ENCODE results near the gene SLC43A1. TPM values are rescaled to one million over a fixed set of nuclear protein-coding genes. Genes with fewer than 3 reads are reported as not detected.
"Not testable (repeated sequence)": the region's sequence is repeated elsewhere in the genome, so short reads cannot be mapped to it uniquely, and the experiment has no call there.

SLC43A1 gene
- total RNA-seq, 2 donors from 2014 or later = 8.7 to 19.0 TPM

DNA sequence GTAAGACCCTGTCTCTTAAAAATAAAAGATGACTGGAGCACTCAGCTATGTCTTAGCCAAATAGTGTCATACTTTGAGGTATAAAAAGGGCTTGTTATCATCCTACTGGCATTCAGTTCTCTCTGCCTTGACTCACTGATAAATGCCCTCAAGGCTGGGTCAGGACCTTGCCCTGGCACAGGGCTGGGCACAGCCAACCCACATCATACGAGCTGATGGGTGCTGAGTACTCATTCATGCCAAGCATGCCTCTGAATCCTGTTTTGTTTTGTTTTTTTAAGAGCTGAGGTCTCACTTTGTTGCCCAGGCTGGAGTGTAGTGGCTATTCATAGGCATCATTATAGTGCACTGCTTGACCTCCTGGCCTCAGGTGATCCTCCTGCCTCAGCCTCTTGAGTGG lies 23.8 kb upstream of the SLC43A1 start:
- H3K27me3 ChIP-seq = no peaks in the 10 kb centered on the region
- H3K9me3 ChIP-seq = no peaks in the 10 kb centered on the region
- no peak overlapping the region for H3K4me3 ChIP-seq
- no peaks in the 10 kb centered on the region for H3K4me1 ChIP-seq
- TF ChIP-seq, protein P1, sequence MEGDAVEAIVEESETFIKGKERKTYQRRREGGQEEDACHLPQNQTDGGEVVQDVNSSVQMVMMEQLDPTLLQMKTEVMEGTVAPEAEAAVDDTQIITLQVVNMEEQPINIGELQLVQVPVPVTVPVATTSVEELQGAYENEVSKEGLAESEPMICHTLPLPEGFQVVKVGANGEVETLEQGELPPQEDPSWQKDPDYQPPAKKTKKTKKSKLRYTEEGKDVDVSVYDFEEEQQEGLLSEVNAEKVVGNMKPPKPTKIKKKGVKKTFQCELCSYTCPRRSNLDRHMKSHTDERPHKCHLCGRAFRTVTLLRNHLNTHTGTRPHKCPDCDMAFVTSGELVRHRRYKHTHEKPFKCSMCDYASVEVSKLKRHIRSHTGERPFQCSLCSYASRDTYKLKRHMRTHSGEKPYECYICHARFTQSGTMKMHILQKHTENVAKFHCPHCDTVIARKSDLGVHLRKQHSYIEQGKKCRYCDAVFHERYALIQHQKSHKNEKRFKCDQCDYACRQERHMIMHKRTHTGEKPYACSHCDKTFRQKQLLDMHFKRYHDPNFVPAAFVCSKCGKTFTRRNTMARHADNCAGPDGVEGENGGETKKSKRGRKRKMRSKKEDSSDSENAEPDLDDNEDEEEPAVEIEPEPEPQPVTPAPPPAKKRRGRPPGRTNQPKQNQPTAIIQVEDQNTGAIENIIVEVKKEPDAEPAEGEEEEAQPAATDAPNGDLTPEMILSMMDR (IDR thresholded peaks at IDR 0.05) = no peak
- no peak overlapping the region for H3K27ac ChIP-seq
- no peaks in the 10 kb centered on the region for H3K36me3 ChIP-seq
- H3K9ac ChIP-seq (ENCODE audit: low read depth in 2 of 2, low read length in 2 of 2) = no peak overlapping the region
- DNase-seq = no peak
- intact Hi-C loops (cut with DNase I) = loop anchor here (10.0 kb wide), 1 partner anchor 105 kb away; the partner anchor contains the start of gene YPEL4

DNA sequence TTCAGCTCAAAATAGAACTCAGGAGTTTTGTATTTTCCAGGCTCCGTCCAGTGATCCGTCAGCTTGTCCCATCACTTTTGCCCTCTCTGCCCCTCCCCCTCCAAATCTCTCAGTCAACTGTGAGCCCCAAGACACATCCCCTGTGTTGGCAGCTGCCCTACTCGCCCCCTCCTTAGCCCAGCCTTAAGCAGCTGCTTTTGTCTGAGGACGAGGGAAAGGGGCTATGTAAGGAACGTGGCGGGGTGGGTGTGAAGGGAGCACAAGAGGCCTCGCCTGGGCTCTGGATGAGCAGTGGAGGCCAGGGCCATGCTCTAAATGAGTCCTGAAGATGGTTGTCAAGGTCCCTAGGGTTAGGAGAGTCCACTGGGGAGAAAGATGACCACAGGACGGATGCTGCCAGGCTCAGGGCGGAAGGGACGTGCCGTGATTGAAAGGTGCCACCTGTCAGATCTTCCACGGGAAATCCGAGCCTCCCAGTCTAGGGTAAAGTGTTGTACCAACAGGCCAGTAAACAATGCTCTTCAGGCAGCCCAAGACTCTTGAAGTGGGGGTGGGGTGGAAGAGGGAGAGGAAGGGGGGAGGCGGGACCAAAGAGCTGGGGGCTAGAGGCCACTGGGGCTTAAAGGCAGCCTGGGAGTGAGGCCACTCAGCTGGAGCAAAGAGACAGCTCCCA lies 21.6 kb upstream of the SLC43A1 start, which contains the start of gene SMTNL1:
Gene SMTNL1, plus strand, starts transcription at position 649 of the 673 bp plus-strand sequence. CDS start 5,048 bp downstream, outside the sequence.
- Histone ChIP-seq H3K4me1 (no peaks in the 10 kb centered on the region), H3K27me3 (no peaks in the 10 kb centered on the region), H3K9ac (ENCODE audit: low read depth in 2 of 2, low read length in 2 of 2) (no peak within 1 kb of the TSS), H3K36me3 (no peaks in the 10 kb centered on the region), H3K27ac (no peak within 1 kb of the TSS), H3K4me3 (no peak within 1 kb of the TSS), H3K9me3 (no peaks in the 10 kb centered on the region)
- intact Hi-C loops (cut with DNase I) = loop anchor here (10.0 kb wide), 1 partner anchor 108 kb away; the partner anchor contains the start of gene YPEL4
- TF ChIP-seq, protein P1 (IDR thresholded peaks at IDR 0.05) = no peak
- DNase-seq = no peak

DNA sequence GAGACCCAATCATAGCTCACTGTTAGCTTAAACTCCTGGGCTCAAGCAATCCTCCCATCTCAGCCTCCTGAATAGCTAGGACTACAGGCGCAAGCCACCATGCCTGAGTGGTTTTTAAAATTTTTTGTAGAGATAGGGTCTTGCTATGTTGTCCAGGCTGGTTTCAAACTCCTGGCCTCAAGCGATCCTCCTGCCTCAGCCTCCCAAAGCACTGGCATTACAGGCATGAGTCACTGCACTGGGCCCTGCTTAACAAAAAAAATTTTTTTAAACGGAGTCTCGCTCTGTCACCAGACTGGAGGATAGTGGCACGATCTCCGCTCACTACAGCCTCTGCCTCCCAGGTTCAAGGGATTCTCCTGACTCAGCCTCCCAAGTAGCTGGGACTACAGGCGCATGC lies 18.9 kb upstream of the SLC43A1 start:
- H3K9ac ChIP-seq (ENCODE audit: low read depth in 2 of 2, low read length in 2 of 2); H3K27me3 ChIP-seq; H3K27ac ChIP-seq; H3K9me3 ChIP-seq; H3K4me1 ChIP-seq; DNase-seq; H3K4me3 ChIP-seq; H3K36me3 ChIP-seq: not testable (repeated sequence)
- intact Hi-C loops (cut with DNase I) = loop anchor here (10.0 kb wide), 1 partner anchor 110 kb away; the partner anchor contains the start of gene YPEL4

DNA sequence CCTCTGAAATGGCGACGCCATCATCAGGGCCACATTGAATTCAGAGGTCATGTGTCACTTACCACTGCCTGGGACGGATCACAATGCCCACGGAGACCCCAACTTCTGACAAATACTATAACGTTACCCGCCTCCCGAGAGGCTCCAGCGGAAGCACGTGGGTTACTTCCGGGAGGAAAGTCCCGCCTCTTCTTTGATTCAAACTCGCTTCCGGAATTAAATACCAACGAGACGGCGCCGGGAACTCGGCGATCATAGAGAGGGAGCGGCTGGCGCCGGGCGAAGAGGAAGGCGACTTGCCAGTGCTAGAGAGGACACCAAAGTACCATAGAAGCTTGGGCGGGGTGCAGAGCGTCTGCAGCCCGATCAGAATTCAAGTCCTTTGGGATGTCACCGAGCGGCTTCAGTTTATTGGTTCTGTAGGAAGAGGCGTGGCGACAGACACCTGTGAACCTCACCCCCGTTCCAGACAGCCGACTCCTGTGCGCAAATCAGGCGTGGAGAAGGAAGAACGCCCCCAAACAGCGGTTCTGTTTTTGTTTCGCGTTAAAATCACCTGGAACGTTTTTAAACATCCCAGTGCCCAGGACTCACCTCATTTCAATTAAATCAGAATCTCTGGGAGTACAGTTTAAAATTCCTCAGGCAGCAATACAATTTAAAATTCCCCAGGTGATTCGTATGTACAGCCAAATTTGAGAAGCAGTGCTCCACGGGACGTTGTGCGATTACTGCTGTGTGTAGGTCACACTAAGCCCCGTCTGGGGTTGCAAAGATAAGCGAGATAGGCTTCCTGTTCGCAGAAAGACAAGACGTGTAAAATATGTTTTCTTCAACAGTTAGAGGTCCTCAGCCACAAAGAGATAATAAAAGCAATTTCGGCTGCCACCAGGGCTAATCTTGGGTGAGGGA lies 15.3 kb upstream of the SLC43A1 start, which contains the start of gene TIMM10:
Gene TIMM10, minus strand, starts transcription at position 159 of the 912 bp plus-strand sequence. CDS start 565 bp downstream, outside the sequence.
- TF ChIP-seq, protein P1 (IDR thresholded peaks at IDR 0.05) = no peak
- intact Hi-C loops (cut with DNase I) = loop anchor here (10.0 kb wide), 1 partner anchor 114 kb away; the partner anchor contains the start of gene YPEL4

DNA sequence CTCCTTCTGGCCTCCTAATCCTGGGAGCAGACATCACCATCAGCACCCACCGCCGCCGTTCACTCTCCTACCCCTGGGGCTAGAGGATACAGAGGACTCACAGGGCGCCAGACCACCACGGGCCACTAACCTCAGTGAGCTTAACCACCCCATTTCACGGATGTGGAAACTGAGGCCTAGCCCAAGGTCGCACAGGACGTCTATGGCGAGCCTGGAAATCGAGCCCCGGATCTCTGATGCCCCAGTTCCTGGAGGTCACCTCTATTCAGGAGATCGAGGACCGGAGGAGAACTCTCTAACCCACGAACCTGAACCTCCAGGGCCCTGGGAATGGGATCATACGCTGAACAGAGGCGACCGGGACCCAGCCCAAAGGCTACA lies 14.7 kb upstream of the SLC43A1 start:
- Histone ChIP-seq H3K4me1 (peaks cover 8% of the 10 kb centered on the region), H3K9ac (ENCODE audit: low read depth in 2 of 2, low read length in 2 of 2) (peak overlapping the region; percentile 87 to 93), H3K27me3 (no peaks in the 10 kb centered on the region), H3K27ac (peak overlapping the region; percentile 75), H3K9me3 (no peaks in the 10 kb centered on the region), H3K4me3 (peak overlapping the region; percentile 67), H3K36me3 (no peaks in the 10 kb centered on the region)
- intact Hi-C loops (cut with DNase I) = loop anchor here (10.0 kb wide), 1 partner anchor 115 kb away; the partner anchor contains the start of gene YPEL4
- peak; percentile 28 for DNase-seq
- TF ChIP-seq, protein P1 (IDR thresholded peaks at IDR 0.05) = no peak

More for the DNA sequence above, 15.3 kb upstream of the SLC43A1 start, which contains the start of gene TIMM10:
- Histone ChIP-seq H3K27ac (peak within 1 kb of the TSS; percentile 75), H3K9ac (ENCODE audit: low read depth in 2 of 2, low read length in 2 of 2) (peak within 1 kb of the TSS; percentile 87 to 93), H3K36me3 (no peaks in the 10 kb centered on the region), H3K4me3 (peak within 1 kb of the TSS; percentile 67), H3K4me1 (peaks cover 8% of the 10 kb centered on the region), H3K27me3 (no peaks in the 10 kb centered on the region), H3K9me3 (no peaks in the 10 kb centered on the region)
- peak; percentile 96 for DNase-seq
